ENCODE measurements around the gene ZNF774. TPM values are rescaled to one million over a fixed set of nuclear protein-coding genes. Genes with fewer than 3 reads are reported as not detected.
"Not testable (repeated sequence)": the region's sequence is repeated elsewhere in the genome, so short reads cannot be mapped to it uniquely, and the experiment has no call there.

Gene ZNF774
- total RNA-seq, 1 donor from 2014 or later = 2.1 TPM

GRCh38 chr15:90400005-90400758, 48.1 kb downstream of the ZNF774 start:
- H3K9ac ChIP-seq (ENCODE audit: low read depth in 1 of 3, low read length in 3 of 3) = peak overlapping the region in 2 of 3 donors; percentile 60
- H3K4me1 ChIP-seq (ENCODE audit: control insufficient read depth in 3 of 3, insufficient read depth in 3 of 3, low read length in 3 of 3) = peaks cover 38 to 42% (median 39%) of the 10 kb centered on the region in 3 donors

GRCh38 chr15:90400759-90401314, 48.8 kb downstream of the ZNF774 start:
- peak overlapping the region; percentile 90 for H3K27ac ChIP-seq (ENCODE audit: low read depth, low read length)
- H3K27me3 ChIP-seq (ENCODE audit: control insufficient read depth in 3 of 3, insufficient read depth in 3 of 3, low read length in 3 of 3) = no peaks in the 10 kb centered on the region
- H3K9ac ChIP-seq (ENCODE audit: low read depth in 1 of 3, low read length in 3 of 3) = peak overlapping the region in 2 of 3 donors; percentile 60
- H3K4me1 ChIP-seq (ENCODE audit: control insufficient read depth in 3 of 3, insufficient read depth in 3 of 3, low read length in 3 of 3) = peaks cover 35 to 37% (median 37%) of the 10 kb centered on the region in 3 donors
- no peaks in the 10 kb centered on the region for H3K9me3 ChIP-seq (ENCODE audit: control insufficient read depth in 3 of 3, low read length in 3 of 3)
- H3K36me3 ChIP-seq (ENCODE audit: control insufficient read depth in 3 of 3, insufficient read depth in 3 of 3, low read length in 3 of 3) = no peaks in the 10 kb centered on the region
- peak overlapping the region; percentile 2 to 49 (median 28) for H3K4me3 ChIP-seq (ENCODE audit: low read length in 3 of 3)

More at GRCh38 chr15:90400005-90400758, 48.1 kb downstream of the ZNF774 start:
- Histone ChIP-seq H3K4me3 (ENCODE audit: low read length in 3 of 3) (peak overlapping the region in 2 of 3 donors; percentile 28 to 49), H3K9me3 (ENCODE audit: control insufficient read depth in 3 of 3, low read length in 3 of 3) (no peaks in the 10 kb centered on the region), H3K36me3 (ENCODE audit: control insufficient read depth in 3 of 3, insufficient read depth in 3 of 3, low read length in 3 of 3) (no peaks in the 10 kb centered on the region), H3K27me3 (ENCODE audit: control insufficient read depth in 3 of 3, insufficient read depth in 3 of 3, low read length in 3 of 3) (no peaks in the 10 kb centered on the region), H3K27ac (ENCODE audit: low read depth, low read length) (peak overlapping the region; percentile 90)

- H3K9ac ChIP-seq (ENCODE audit: low read depth in 1 of 3, low read length in 3 of 3) = peak overlapping the region in 2 of 3 donors; percentile 45 to 60
- H3K9me3 ChIP-seq (ENCODE audit: control insufficient read depth in 3 of 3, low read length in 3 of 3) = no peaks in the 10 kb centered on the region
- H3K4me1 ChIP-seq (ENCODE audit: control insufficient read depth in 3 of 3, insufficient read depth in 3 of 3, low read length in 3 of 3) = peaks cover 31 to 38% (median 33%) of the 10 kb centered on the region in 3 donors
- peak overlapping the region in 1 of 3 donors; percentile 23 for H3K4me3 ChIP-seq (ENCODE audit: low read length in 3 of 3)
- H3K27ac ChIP-seq (ENCODE audit: low read depth, low read length) = peak overlapping the region; percentile 90
- no peaks in the 10 kb centered on the region for H3K36me3 ChIP-seq (ENCODE audit: control insufficient read depth in 3 of 3, insufficient read depth in 3 of 3, low read length in 3 of 3)
- no peaks in the 10 kb centered on the region for H3K27me3 ChIP-seq (ENCODE audit: control insufficient read depth in 3 of 3, insufficient read depth in 3 of 3, low read length in 3 of 3)
Observed at GRCh38 chr15:90401495-90401894, 49.4 kb downstream of the ZNF774 start.

GRCh38 chr15:90402223-90402622, 50.1 kb downstream of the ZNF774 start:
- Histone ChIP-seq H3K9me3 (ENCODE audit: control insufficient read depth in 3 of 3, low read length in 3 of 3) (no peaks in the 10 kb centered on the region), H3K4me3 (ENCODE audit: low read length in 3 of 3) (no peak overlapping the region), H3K9ac (ENCODE audit: low read depth in 1 of 3, low read length in 3 of 3) (peak overlapping the region in 2 of 3 donors; percentile 23 to 45), H3K27ac (ENCODE audit: low read depth, low read length) (peak overlapping the region; percentile 90), H3K36me3 (ENCODE audit: control insufficient read depth in 3 of 3, insufficient read depth in 3 of 3, low read length in 3 of 3) (no peaks in the 10 kb centered on the region), H3K27me3 (ENCODE audit: control insufficient read depth in 3 of 3, insufficient read depth in 3 of 3, low read length in 3 of 3) (no peaks in the 10 kb centered on the region), H3K4me1 (ENCODE audit: control insufficient read depth in 3 of 3, insufficient read depth in 3 of 3, low read length in 3 of 3) (peaks cover 33 to 44% (median 34%) of the 10 kb centered on the region in 3 donors)

GRCh38 chr15:90402767-90403166, 50.7 kb downstream of the ZNF774 start:
- Histone ChIP-seq H3K9me3 (ENCODE audit: control insufficient read depth in 3 of 3, low read length in 3 of 3) (no peaks in the 10 kb centered on the region), H3K9ac (ENCODE audit: low read depth in 1 of 3, low read length in 3 of 3) (peak overlapping the region in 2 of 3 donors; percentile 1 to 23), H3K36me3 (ENCODE audit: control insufficient read depth in 3 of 3, insufficient read depth in 3 of 3, low read length in 3 of 3) (no peaks in the 10 kb centered on the region), H3K4me3 (ENCODE audit: low read length in 3 of 3) (no peak overlapping the region), H3K27ac (ENCODE audit: low read depth, low read length) (peak overlapping the region; percentile 90), H3K27me3 (ENCODE audit: control insufficient read depth in 3 of 3, insufficient read depth in 3 of 3, low read length in 3 of 3) (no peaks in the 10 kb centered on the region), H3K4me1 (ENCODE audit: control insufficient read depth in 3 of 3, insufficient read depth in 3 of 3, low read length in 3 of 3) (peaks cover 34 to 44% (median 36%) of the 10 kb centered on the region in 3 donors)

- Histone ChIP-seq H3K27me3 (ENCODE audit: control insufficient read depth in 3 of 3, insufficient read depth in 3 of 3, low read length in 3 of 3) (no peaks in the 10 kb centered on the region), H3K27ac (ENCODE audit: low read depth, low read length) (peak overlapping the region; percentile 32), H3K9ac (ENCODE audit: low read depth in 1 of 3, low read length in 3 of 3) (peak overlapping the region in 1 of 3 donors; percentile 33)
Observed at GRCh38 chr15:90405055-90405607, 53.0 kb downstream of the ZNF774 start.

DNA sequence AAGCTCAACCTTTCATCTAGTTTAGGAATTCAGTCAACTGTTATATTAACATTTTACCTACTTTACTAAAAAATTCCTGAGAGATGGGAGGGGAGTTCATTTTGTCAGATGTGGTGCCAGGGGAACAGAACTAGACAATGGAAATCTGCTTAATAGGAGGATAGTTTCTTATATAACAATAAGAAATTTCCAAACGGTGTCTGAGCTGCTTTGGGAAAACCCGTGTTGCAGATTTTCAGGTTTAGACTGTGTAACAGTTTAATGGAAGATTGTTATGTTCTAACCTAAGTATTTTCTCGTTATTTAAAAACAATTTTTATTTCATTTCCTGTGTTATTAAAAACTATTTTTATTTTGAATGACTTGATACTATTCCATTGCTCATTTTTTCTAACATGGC, 55.3 kb downstream of the ZNF774 start:
- Histone ChIP-seq H3K36me3 (ENCODE audit: control insufficient read depth in 3 of 3, insufficient read depth in 3 of 3, low read length in 3 of 3) (no peaks in the 10 kb centered on the region), H3K4me1 (ENCODE audit: control insufficient read depth in 3 of 3, insufficient read depth in 3 of 3, low read length in 3 of 3) (peaks cover 20 to 26% (median 23%) of the 10 kb centered on the region in 3 donors), H3K27ac (ENCODE audit: low read depth, low read length) (peak overlapping the region; percentile 32), H3K27me3 (ENCODE audit: control insufficient read depth in 3 of 3, insufficient read depth in 3 of 3, low read length in 3 of 3) (no peaks in the 10 kb centered on the region), H3K9ac (ENCODE audit: low read depth in 1 of 3, low read length in 3 of 3) (no peak overlapping the region), H3K4me3 (ENCODE audit: low read length in 3 of 3) (no peak overlapping the region), H3K9me3 (ENCODE audit: control insufficient read depth in 3 of 3, low read length in 3 of 3) (no peaks in the 10 kb centered on the region)

More at GRCh38 chr15:90405055-90405607, 53.0 kb downstream of the ZNF774 start:
- no peaks in the 10 kb centered on the region for H3K36me3 ChIP-seq (ENCODE audit: control insufficient read depth in 3 of 3, insufficient read depth in 3 of 3, low read length in 3 of 3)
- no peaks in the 10 kb centered on the region for H3K9me3 ChIP-seq (ENCODE audit: control insufficient read depth in 3 of 3, low read length in 3 of 3)
- H3K4me1 ChIP-seq (ENCODE audit: control insufficient read depth in 3 of 3, insufficient read depth in 3 of 3, low read length in 3 of 3) = peaks cover 37 to 38% (median 38%) of the 10 kb centered on the region in 3 donors
- no peak overlapping the region for H3K4me3 ChIP-seq (ENCODE audit: low read length in 3 of 3)

DNA sequence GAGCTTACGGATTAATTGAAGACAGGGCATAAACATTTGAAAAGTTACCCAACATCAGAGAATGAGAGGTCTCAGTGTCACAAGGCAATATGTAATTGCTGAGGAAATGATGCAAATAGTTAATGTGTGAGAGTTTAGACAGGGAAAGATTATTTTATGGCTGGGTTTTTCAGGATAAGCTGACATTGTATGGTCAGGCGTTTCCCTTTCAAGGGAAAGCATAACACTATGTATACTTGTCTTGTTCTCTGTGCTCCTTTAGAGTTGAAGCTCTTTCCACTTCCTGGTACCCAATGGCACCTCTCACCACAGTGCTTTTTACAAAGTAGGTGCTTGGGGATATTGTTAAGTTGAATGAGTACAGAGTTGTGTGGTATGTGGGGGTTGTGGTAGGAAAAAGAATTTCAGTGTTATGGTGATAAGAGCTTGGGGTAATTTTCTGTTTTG, 55.8 kb downstream of the ZNF774 start:
- peak overlapping the region in 1 of 3 donors; percentile 46 for H3K4me3 ChIP-seq (ENCODE audit: low read length in 3 of 3)
- H3K4me1 ChIP-seq (ENCODE audit: control insufficient read depth in 3 of 3, insufficient read depth in 3 of 3, low read length in 3 of 3) = peaks cover 22 to 30% (median 23%) of the 10 kb centered on the region in 3 donors
- no peaks in the 10 kb centered on the region for H3K36me3 ChIP-seq (ENCODE audit: control insufficient read depth in 3 of 3, insufficient read depth in 3 of 3, low read length in 3 of 3)
- no peaks in the 10 kb centered on the region for H3K27me3 ChIP-seq (ENCODE audit: control insufficient read depth in 3 of 3, insufficient read depth in 3 of 3, low read length in 3 of 3)
- no peaks in the 10 kb centered on the region for H3K9me3 ChIP-seq (ENCODE audit: control insufficient read depth in 3 of 3, low read length in 3 of 3)
- H3K9ac ChIP-seq (ENCODE audit: low read depth in 1 of 3, low read length in 3 of 3) = no peak overlapping the region
- no peak overlapping the region for H3K27ac ChIP-seq (ENCODE audit: low read depth, low read length)

DNA sequence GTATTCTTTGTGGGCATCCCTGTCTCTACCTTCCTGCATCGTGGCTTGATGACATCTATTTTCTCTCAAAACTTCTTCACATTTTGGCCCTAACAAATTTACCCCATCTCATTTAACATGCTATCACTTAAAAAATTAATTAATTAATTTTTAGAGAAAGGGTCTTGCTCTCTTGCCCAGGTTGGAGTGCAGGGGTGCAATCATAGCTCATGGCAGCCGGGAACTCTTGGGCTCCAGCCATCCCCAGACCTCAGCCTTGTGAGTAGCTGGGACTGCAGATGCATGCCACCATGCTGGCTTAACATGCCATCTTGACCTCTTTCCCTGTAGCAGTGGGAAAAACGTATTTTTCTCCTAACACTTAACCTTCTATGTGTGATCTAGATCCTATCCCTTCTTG, 56.6 kb downstream of the ZNF774 start:
- H3K27ac ChIP-seq (ENCODE audit: low read depth, low read length) = no peak overlapping the region
- H3K9me3 ChIP-seq (ENCODE audit: control insufficient read depth in 3 of 3, low read length in 3 of 3) = no peaks in the 10 kb centered on the region
- H3K4me3 ChIP-seq (ENCODE audit: low read length in 3 of 3) = no peak overlapping the region
- no peak overlapping the region for H3K9ac ChIP-seq (ENCODE audit: low read depth in 1 of 3, low read length in 3 of 3)
- H3K36me3 ChIP-seq (ENCODE audit: control insufficient read depth in 3 of 3, insufficient read depth in 3 of 3, low read length in 3 of 3) = no peaks in the 10 kb centered on the region
- no peaks in the 10 kb centered on the region for H3K27me3 ChIP-seq (ENCODE audit: control insufficient read depth in 3 of 3, insufficient read depth in 3 of 3, low read length in 3 of 3)
- peaks cover 25 to 35% (median 29%) of the 10 kb centered on the region in 3 donors for H3K4me1 ChIP-seq (ENCODE audit: control insufficient read depth in 3 of 3, insufficient read depth in 3 of 3, low read length in 3 of 3)

- not testable (repeated sequence) for H3K9me3 ChIP-seq (ENCODE audit: control insufficient read depth in 3 of 3, low read length in 3 of 3); H3K27ac ChIP-seq (ENCODE audit: low read depth, low read length); H3K36me3 ChIP-seq (ENCODE audit: control insufficient read depth in 3 of 3, insufficient read depth in 3 of 3, low read length in 3 of 3); H3K4me3 ChIP-seq (ENCODE audit: low read length in 3 of 3); H3K9ac ChIP-seq (ENCODE audit: low read depth in 1 of 3, low read length in 3 of 3); H3K27me3 ChIP-seq (ENCODE audit: control insufficient read depth in 3 of 3, insufficient read depth in 3 of 3, low read length in 3 of 3)
- peaks cover 28 to 37% (median 36%) of the 10 kb centered on the region in 3 donors for H3K4me1 ChIP-seq (ENCODE audit: control insufficient read depth in 3 of 3, insufficient read depth in 3 of 3, low read length in 3 of 3)
Observed at GRCh38 chr15:90409587-90409986, 57.5 kb downstream of the ZNF774 start.
